ENCODE data around the gene ZDHHC20. TPM values are rescaled to one million over a fixed set of nuclear protein-coding genes. Genes with fewer than 3 reads are reported as not detected.

Gene ZDHHC20
- total RNA-seq, 1 experiment from 2014 or later: 69.1 TPM

DNA sequence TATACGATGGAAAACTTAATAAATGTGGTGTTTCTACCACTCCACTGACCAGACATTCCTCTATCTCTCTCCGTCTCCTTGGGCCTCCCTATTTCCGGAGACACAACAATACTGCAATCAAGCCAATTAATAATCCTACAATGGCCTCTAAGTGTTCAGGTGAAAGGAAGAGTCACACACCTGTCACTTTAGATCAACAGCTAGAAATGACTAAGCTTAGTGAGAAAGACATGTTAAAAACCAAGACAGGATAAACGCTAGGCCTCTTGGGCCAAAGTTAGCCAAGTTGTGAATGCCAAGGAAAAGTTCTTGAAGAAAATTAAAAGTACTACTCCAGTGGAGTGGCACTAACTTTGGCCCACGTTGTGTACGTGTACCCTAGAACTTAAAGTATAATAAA is 22.5 kb downstream of the ZDHHC20 start:
- Histone ChIP-seq H4K91ac (ENCODE audit: insufficient read length, low read depth, low read length) (no peak overlapping the region), H3K4ac (ENCODE audit: low read depth, low read length) (no peak overlapping the region), H3K27ac (ENCODE audit: insufficient read length, low read depth, low read length) (no peak overlapping the region), H2BK120ac (ENCODE audit: low read depth, low read length, poor library complexity, severe bottlenecking) (no peak overlapping the region), H3K4me2 (ENCODE audit: insufficient read depth, insufficient read length, low read length) (no peak overlapping the region), H3K79me1 (ENCODE audit: insufficient read depth, low read depth, low read length, poor library complexity, severe bottlenecking) (peaks cover 3% of the 10 kb centered on the region), H2BK15ac (ENCODE audit: low read depth, low read length) (no peak overlapping the region), H3K18ac (ENCODE audit: insufficient read length, low read depth, low read length) (no peak overlapping the region), H2AFZ (ENCODE audit: low read length) (no peak overlapping the region), H3K14ac (ENCODE audit: insufficient read depth, low read length) (no peak overlapping the region), H3K9ac (ENCODE audit: extremely low read depth, insufficient read length, low read length) (no peak overlapping the region), H2BK20ac (ENCODE audit: low read depth, low read length, poor library complexity, severe bottlenecking) (no peak overlapping the region), H2BK5ac (ENCODE audit: insufficient read length, low read length) (no peak overlapping the region), H2BK12ac (ENCODE audit: insufficient read length, low read depth, low read length) (no peak overlapping the region), H3K4me1 (ENCODE audit: insufficient read depth, low read length) (no peaks in the 10 kb centered on the region; the same call in 1 of the 2 replicates), H3K27me3 (ENCODE audit: insufficient read depth, low read length) (no peaks in the 10 kb centered on the region), H3K9me3 (ENCODE audit: control insufficient read depth, low read depth, low read length) (no peaks in the 10 kb centered on the region), H3K56ac (ENCODE audit: insufficient read length, low read depth, low read length) (no peak overlapping the region), H3K23me2 (ENCODE audit: insufficient read length, low read depth, low read length, poor library complexity, severe bottlenecking) (no peaks in the 10 kb centered on the region), H3K79me2 (ENCODE audit: insufficient read depth, low read length) (peaks cover 16% of the 10 kb centered on the region; the same call in 1 of the 2 replicates), H4K5ac (ENCODE audit: insufficient read length, low read depth, low read length) (no peak overlapping the region), H2AK5ac (ENCODE audit: insufficient read length, low read length) (no peak overlapping the region), H4K20me1 (ENCODE audit: control insufficient read depth, insufficient read depth, insufficient read length) (no peaks in the 10 kb centered on the region), H3T11ph (ENCODE audit: low read length) (no peak overlapping the region), H4K8ac (replicated peaks; ENCODE audit: insufficient read length, low read depth, low read length) (no peak overlapping the region), H3K23ac (ENCODE audit: insufficient read length, low read depth, low read length) (no peak overlapping the region)
- TF ChIP-seq, protein P1, sequence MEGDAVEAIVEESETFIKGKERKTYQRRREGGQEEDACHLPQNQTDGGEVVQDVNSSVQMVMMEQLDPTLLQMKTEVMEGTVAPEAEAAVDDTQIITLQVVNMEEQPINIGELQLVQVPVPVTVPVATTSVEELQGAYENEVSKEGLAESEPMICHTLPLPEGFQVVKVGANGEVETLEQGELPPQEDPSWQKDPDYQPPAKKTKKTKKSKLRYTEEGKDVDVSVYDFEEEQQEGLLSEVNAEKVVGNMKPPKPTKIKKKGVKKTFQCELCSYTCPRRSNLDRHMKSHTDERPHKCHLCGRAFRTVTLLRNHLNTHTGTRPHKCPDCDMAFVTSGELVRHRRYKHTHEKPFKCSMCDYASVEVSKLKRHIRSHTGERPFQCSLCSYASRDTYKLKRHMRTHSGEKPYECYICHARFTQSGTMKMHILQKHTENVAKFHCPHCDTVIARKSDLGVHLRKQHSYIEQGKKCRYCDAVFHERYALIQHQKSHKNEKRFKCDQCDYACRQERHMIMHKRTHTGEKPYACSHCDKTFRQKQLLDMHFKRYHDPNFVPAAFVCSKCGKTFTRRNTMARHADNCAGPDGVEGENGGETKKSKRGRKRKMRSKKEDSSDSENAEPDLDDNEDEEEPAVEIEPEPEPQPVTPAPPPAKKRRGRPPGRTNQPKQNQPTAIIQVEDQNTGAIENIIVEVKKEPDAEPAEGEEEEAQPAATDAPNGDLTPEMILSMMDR (conservative IDR thresholded peaks at IDR 0.05): no peak
- Mint-ChIP-seq H3K27me3 (ENCODE audit: low read depth) (no peaks in the 10 kb centered on the region), H3K27ac (peak overlapping the region in 1 of 3 experiments; percentile 3; a peak in 1 of 7 replicates), H3K36me3 (ENCODE audit: insufficient read depth in 1 of 3, low read depth in 3 of 3) (peaks cover 13 to 57% (median 45%) of the 10 kb centered on the region in 3 experiments), H3K4me1 (peaks cover 9 to 14% of the 10 kb centered on the region in 2 experiments; a peak in 3 of 4 replicates), H3K4me3 (no peak overlapping the region), H3K9me3 (peaks cover 14 to 41% of the 10 kb centered on the region in 2 experiments)
- no peak for DNase-seq
- WGBS (ENCODE audit: extremely low coverage, insufficient read length, low lambda C conversion rate): no CpG with 5 or more reads among the region's 6 CpGs
